Measurements from ENCODE around the gene NEU3. TPM values are rescaled to one million over a fixed set of nuclear protein-coding genes. Genes with fewer than 3 reads are reported as not detected.

NEU3 gene
- total and polyA plus RNA-seq, 2 of the 13 experiments (the other 11 are each of a cell fraction or from before 2014, with no cell fraction given): 6.3 to 15.3 TPM

- TF ChIP-seq NR2C2 (CRISPR knock-in tag; IDR thresholded peaks at IDR 0.05; ENCODE audit: borderline replicate concordance) (peak; percentile 44; the same call in 1 of the 2 replicates), SRSF1 (optimal IDR thresholded peaks at IDR 0.05; ENCODE audit: low read depth, low read length) (no peak), TRAFD1 (CRISPR knock-in tag; IDR thresholded peaks at IDR 0.05; ENCODE audit: borderline replicate concordance) (no peak), ERF (CRISPR knock-in tag; IDR thresholded peaks at IDR 0.05) (0 out of 2 replicates have a peak, but pooled peaks have one; percentile 19), MBD4 (IDR thresholded peaks at IDR 0.05; ENCODE audit: borderline replicate concordance, low read length) (no peak), GFI1 (CRISPR knock-in tag; IDR thresholded peaks at IDR 0.05; ENCODE audit: borderline replicate concordance) (no peak), GATAD2A (CRISPR knock-in tag; IDR thresholded peaks at IDR 0.05) (peak; percentile 33; the same call in 1 of the 2 replicates), JUNB (CRISPR knock-in tag; IDR thresholded peaks at IDR 0.05; ENCODE audit: borderline replicate concordance) (no peak), ZEB1 (IDR thresholded peaks at IDR 0.05; ENCODE audit: insufficient replicate concordance, low read depth) (no peak), BCL6 (CRISPR knock-in tag; IDR thresholded peaks at IDR 0.05) (no peak), ZNF121 (CRISPR knock-in tag; IDR thresholded peaks at IDR 0.05) (peak; percentile 97), ZNF792 (CRISPR knock-in tag; IDR thresholded peaks at IDR 0.05) (no peak), CREB1 (IDR thresholded peaks at IDR 0.05) (no peak), CREB1 (CRISPR knock-in tag; IDR thresholded peaks at IDR 0.05) (no peak), RXRB (CRISPR knock-in tag; IDR thresholded peaks at IDR 0.05; ENCODE audit: borderline replicate concordance) (0 out of 2 replicates have a peak, but pooled peaks have one; percentile 43), RARG (CRISPR knock-in tag; IDR thresholded peaks at IDR 0.05; ENCODE audit: low read depth) (no peak), ATRX (CRISPR knock-in tag; IDR thresholded peaks at IDR 0.05; ENCODE audit: borderline replicate concordance) (no peak), RAD51 (IDR thresholded peaks at IDR 0.05; ENCODE audit: borderline replicate concordance) (no peak), SP1 (IDR thresholded peaks at IDR 0.05) (no peak), SP1 (CRISPR knock-in tag; IDR thresholded peaks at IDR 0.05) (no peak), ZNF543 (CRISPR knock-in tag; IDR thresholded peaks at IDR 0.05) (no peak), NR2F6 (IDR thresholded peaks at IDR 0.05) (peak; percentile 62), NR2F6 (CRISPR knock-in tag; IDR thresholded peaks at IDR 0.05) (peak; percentile 30; the same call in 1 of the 2 replicates), SNRNP70 (IDR thresholded peaks at IDR 0.05; ENCODE audit: low read depth, low read length) (no peak), ZSCAN30 (CRISPR knock-in tag; IDR thresholded peaks at IDR 0.05) (no peak), ZNF180 (CRISPR knock-in tag; IDR thresholded peaks at IDR 0.05; ENCODE audit: borderline replicate concordance, low read depth) (no peak)
- TF ChIP-seq, protein P1, sequence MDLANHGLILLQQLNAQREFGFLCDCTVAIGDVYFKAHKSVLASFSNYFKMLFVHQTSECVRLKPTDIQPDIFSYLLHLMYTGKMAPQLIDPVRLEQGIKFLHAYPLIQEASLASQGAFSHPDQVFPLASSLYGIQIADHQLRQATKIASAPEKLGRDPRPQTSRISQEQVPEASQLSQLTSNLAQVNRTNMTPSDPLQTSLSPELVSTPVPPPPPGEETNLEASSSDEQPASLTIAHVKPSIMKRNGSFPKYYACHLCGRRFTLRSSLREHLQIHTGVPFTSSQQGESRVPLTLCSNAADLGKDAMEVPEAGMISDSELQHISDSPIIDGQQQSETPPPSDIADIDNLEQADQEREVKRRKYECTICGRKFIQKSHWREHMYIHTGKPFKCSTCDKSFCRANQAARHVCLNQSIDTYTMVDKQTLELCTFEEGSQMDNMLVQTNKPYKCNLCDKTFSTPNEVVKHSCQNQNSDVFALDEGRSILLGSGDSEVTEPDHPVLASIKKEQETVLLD (CRISPR knock-in tag; IDR thresholded peaks at IDR 0.05; ENCODE audit: low read depth): no peak
- TF ChIP-seq, protein P2, sequence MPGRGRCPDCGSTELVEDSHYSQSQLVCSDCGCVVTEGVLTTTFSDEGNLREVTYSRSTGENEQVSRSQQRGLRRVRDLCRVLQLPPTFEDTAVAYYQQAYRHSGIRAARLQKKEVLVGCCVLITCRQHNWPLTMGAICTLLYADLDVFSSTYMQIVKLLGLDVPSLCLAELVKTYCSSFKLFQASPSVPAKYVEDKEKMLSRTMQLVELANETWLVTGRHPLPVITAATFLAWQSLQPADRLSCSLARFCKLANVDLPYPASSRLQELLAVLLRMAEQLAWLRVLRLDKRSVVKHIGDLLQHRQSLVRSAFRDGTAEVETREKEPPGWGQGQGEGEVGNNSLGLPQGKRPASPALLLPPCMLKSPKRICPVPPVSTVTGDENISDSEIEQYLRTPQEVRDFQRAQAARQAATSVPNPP (CRISPR knock-in tag; IDR thresholded peaks at IDR 0.05): no peak
- TF ChIP-seq, protein P3, sequence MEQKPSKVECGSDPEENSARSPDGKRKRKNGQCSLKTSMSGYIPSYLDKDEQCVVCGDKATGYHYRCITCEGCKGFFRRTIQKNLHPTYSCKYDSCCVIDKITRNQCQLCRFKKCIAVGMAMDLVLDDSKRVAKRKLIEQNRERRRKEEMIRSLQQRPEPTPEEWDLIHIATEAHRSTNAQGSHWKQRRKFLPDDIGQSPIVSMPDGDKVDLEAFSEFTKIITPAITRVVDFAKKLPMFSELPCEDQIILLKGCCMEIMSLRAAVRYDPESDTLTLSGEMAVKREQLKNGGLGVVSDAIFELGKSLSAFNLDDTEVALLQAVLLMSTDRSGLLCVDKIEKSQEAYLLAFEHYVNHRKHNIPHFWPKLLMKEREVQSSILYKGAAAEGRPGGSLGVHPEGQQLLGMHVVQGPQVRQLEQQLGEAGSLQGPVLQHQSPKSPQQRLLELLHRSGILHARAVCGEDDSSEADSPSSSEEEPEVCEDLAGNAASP (CRISPR knock-in tag; IDR thresholded peaks at IDR 0.05; ENCODE audit: borderline replicate concordance): peak; percentile 44; the same call in 1 of the 2 replicates
Measured at GRCh38 chr11:74950374-74950969, 38.3 kb upstream of the NEU3 start (continued).
